Tibial nerve (tissue), 4 donors: ENCODE data around the gene CAPG. TPM values are rescaled to one million over a fixed set of nuclear protein-coding genes. Genes with fewer than 3 reads are reported as not detected.
A peak's percentile ranks its signal among the peaks of the same experiment; 100 is the strongest.
"Not testable (repeated sequence)": the region's sequence is repeated elsewhere in the genome, so short reads cannot be mapped to it uniquely, and the experiment has no call there.

Source experiments
- DNase-seq, 2 donors: peaks; one replicate each; pipeline ENCODE4 v3.0.0-alpha.2; 2019; ENCODE audit warnings: low spot score in 2 of 2
- H3K27ac ChIP-seq, 4 donors: fragments of 200-600 bp; sonication (generic) in 3 of 4; one replicate each; pipeline ENCODE4 v1.5.1; 2017 to 2019; ENCODE audit warnings: mild to moderate bottlenecking in 1 of 4
- H3K27me3 ChIP-seq, 2 donors: fragments of 200-600 bp; sonication (generic) in 1 of 2; one replicate each; pipeline versions ENCODE4 v1.5.1 to v1.6.0; 2017 to 2019
- H3K36me3 ChIP-seq, 3 donors: fragments of 200-600 bp; sonication (generic); one replicate each; pipeline ENCODE4 v1.5.1; 2018 to 2019
- H3K4me1 ChIP-seq, 4 donors: fragments of 200-600 bp; sonication (generic) in 3 of 4; one replicate each; pipeline ENCODE4 v1.5.1; 2017 to 2019
- H3K4me3 ChIP-seq, 4 donors: fragments of 200-600 bp; sonication (generic) in 3 of 4; one replicate each; pipeline ENCODE4 v1.5.1; 2017 to 2019; ENCODE audit warnings: mild to moderate bottlenecking in 1 of 4, moderate library complexity in 1 of 4
- H3K9me3 ChIP-seq, 4 donors: fragments of 200-600 bp; sonication (generic) in 3 of 4; one replicate each; pipeline ENCODE4 v1.5.1; 2017 to 2019
- CTCF ChIP-seq, 5 experiments: fragments of 200-600 bp in 3 of 5; fragments of 450-650 bp in 2 of 5; sonication (generic) in 3 of 5; IDR thresholded peaks; one replicate each; pipeline ENCODE4 v1.5.1; 2016 to 2019; ENCODE audit warnings: antibody characterized with exemption in 5 of 5, mild to moderate bottlenecking in 3 of 5, moderate library complexity in 2 of 5
- EP300 ChIP-seq, 2 donors: sonication (generic); formaldehyde crosslinking; IDR thresholded peaks; one replicate each; pipeline ENCODE4 v1.6.1; 2017; ENCODE audit warnings: antibody characterized with exemption in 2 of 2, mild to moderate bottlenecking in 1 of 2
- POLR2A ChIP-seq, 2 donors: fragments of 450-650 bp; IDR thresholded peaks; one replicate each; pipeline ENCODE4 v1.6.1; 2017; ENCODE audit warnings: antibody characterized with exemption in 2 of 2, mild to moderate bottlenecking in 2 of 2, moderate library complexity in 2 of 2
- WGBS, 2 donors: methylation state at CpG; one replicate each; pipeline ENCODE4 v1.1.5; 2018; 5-methylcytosine and 5-hydroxymethylcytosine counted together
- total RNA-seq, 4 donors: library from RNA; depleted of rRNA; stranded (reverse); fragments of >200 nt; gene quantifications; one replicate each; pipeline ENCODE4 v1.1.0, GENCODE V29; 2016

Gene CAPG
- total RNA-seq, 4 donors from 2014 or later = 58.8 to 67.8 (median 67.7) TPM

- no peak overlapping the region for H3K27ac ChIP-seq
- WGBS, 2 donors = 62 to 68% methylated on average over 4 of the region's 4 CpGs
- no peaks in the 10 kb centered on the region for H3K36me3 ChIP-seq
- TF ChIP-seq POLR2A (IDR thresholded peaks at IDR 0.05) = no peak
- TF ChIP-seq CTCF (IDR thresholded peaks at IDR 0.05) = no peak
- no peak for TF ChIP-seq EP300 (IDR thresholded peaks at IDR 0.05)
- no peaks in the 10 kb centered on the region for H3K9me3 ChIP-seq
- H3K4me1 ChIP-seq = peaks cover 3 to 33% (median 22%) of the 10 kb centered on the region in 4 donors
- no peak overlapping the region for H3K4me3 ChIP-seq
- no peak for DNase-seq
- H3K27me3 ChIP-seq = no peaks in the 10 kb centered on the region
Observed at GRCh38 chr2:85441864-85442263, 31.7 kb upstream of the CAPG start.

GRCh38 chr2:85440729-85441128, 30.6 kb upstream of the CAPG start:
- TF ChIP-seq CTCF (IDR thresholded peaks at IDR 0.05) = no peak
- TF ChIP-seq POLR2A (IDR thresholded peaks at IDR 0.05) = no peak
- TF ChIP-seq EP300 (IDR thresholded peaks at IDR 0.05) = no peak
- 92% methylated on average over 5 of the region's 5 CpGs for WGBS, 2 donors

GRCh38 chr2:85439986-85440385, 29.8 kb upstream of the CAPG start:
- Histone ChIP-seq H3K9me3 (no peaks in the 10 kb centered on the region), H3K4me3 (no peak overlapping the region), H3K36me3 (no peaks in the 10 kb centered on the region), H3K4me1 (peaks cover 4 to 45% (median 33%) of the 10 kb centered on the region in 4 donors), H3K27ac (peak overlapping the region in 2 of 4 donors; percentile 99 to 100), H3K27me3 (no peaks in the 10 kb centered on the region)
- TF ChIP-seq CTCF (IDR thresholded peaks at IDR 0.05) (no peak), EP300 (IDR thresholded peaks at IDR 0.05) (no peak), POLR2A (IDR thresholded peaks at IDR 0.05) (no peak)
- DNase-seq = no peak
- WGBS, 2 donors = 85 to 87% methylated on average over 7 of the region's 7 CpGs

More at GRCh38 chr2:85440729-85441128, 30.6 kb upstream of the CAPG start:
- H3K4me1 ChIP-seq = peaks cover 4 to 39% (median 30%) of the 10 kb centered on the region in 4 donors
- H3K9me3 ChIP-seq = no peaks in the 10 kb centered on the region
- H3K27ac ChIP-seq = no peak overlapping the region
- H3K27me3 ChIP-seq = no peaks in the 10 kb centered on the region
- no peak for DNase-seq
- no peak overlapping the region for H3K4me3 ChIP-seq
- H3K36me3 ChIP-seq = no peaks in the 10 kb centered on the region

GRCh38 chr2:85439569-85439968, 29.4 kb upstream of the CAPG start:
- not testable (repeated sequence) for H3K4me3 ChIP-seq, H3K9me3 ChIP-seq, H3K27me3 ChIP-seq, DNase-seq, H3K36me3 ChIP-seq
- Histone ChIP-seq H3K27ac (peak overlapping the region in 3 of 4 donors; percentile 97 to 100 (median 99)), H3K4me1 (peaks cover 4 to 49% (median 35%) of the 10 kb centered on the region in 4 donors)
- 90 to 94% methylated on average over 9 of the region's 9 CpGs for WGBS, 2 donors

- no peaks in the 10 kb centered on the region for H3K36me3 ChIP-seq
- no peak overlapping the region for H3K4me3 ChIP-seq
- H3K9me3 ChIP-seq = no peaks in the 10 kb centered on the region
- 56 to 60% methylated on average over 6 of the region's 6 CpGs for WGBS, 2 donors
- H3K27ac ChIP-seq = peak overlapping the region; percentile 87 to 100 (median 98)
- H3K4me1 ChIP-seq = peaks cover 4 to 54% (median 40%) of the 10 kb centered on the region in 4 donors
- TF ChIP-seq POLR2A (IDR thresholded peaks at IDR 0.05) (no peak), EP300 (IDR thresholded peaks at IDR 0.05) (no peak), CTCF (IDR thresholded peaks at IDR 0.05) (no peak)
- H3K27me3 ChIP-seq = no peaks in the 10 kb centered on the region
- no peak for DNase-seq
Observed at GRCh38 chr2:85439025-85439472, 28.9 kb upstream of the CAPG start.
